Motor neuron (in vitro differentiated cells): Measurements from ENCODE around the gene DPH2. TPM values are rescaled to one million over a fixed set of nuclear protein-coding genes. Genes with fewer than 3 reads are reported as not detected.

Experiments used
- ATAC-seq, 8 experiments: fragments of 200-7000 bp; cut with Tn5 transposase; replicated peaks in 6 of 8; 2 replicates each; pipeline ENCODE4 v1.8.0; 2021; ENCODE audit warnings: mild to moderate bottlenecking in 8 of 8, moderate library complexity in 8 of 8
- H3K27ac ChIP-seq, 2 donors: fragments of 250-450 bp; sonication (Bioruptor Pico); 2 replicates each; pipeline ENCODE4 v1.9.0; 2021; ENCODE audit warnings: antibody characterized with exemption in 2 of 2, mild to moderate bottlenecking in 2 of 2, moderate library complexity in 1 of 2
- H3K4me1 ChIP-seq, 2 donors: fragments of 250-450 bp; sonication (Bioruptor Pico); replicated peaks in 1 of 2; 2 replicates each; pipeline ENCODE4 v1.6.1; 2021; ENCODE audit warnings: antibody characterized with exemption in 2 of 2, mild to moderate bottlenecking in 2 of 2, moderate library complexity in 1 of 2
- H3K4me3 ChIP-seq, 5 donors: fragments of 250-450 bp; sonication (Bioruptor Pico); 2 replicates each; pipeline ENCODE4 v1.9.0; 2021; ENCODE audit warnings: antibody characterized with exemption in 5 of 5, mild to moderate bottlenecking in 5 of 5, moderate library complexity in 4 of 5
- WGBS, 10 experiments: fragments of 450-650 bp; shearing (Covaris generic); methylation state at CpG; one replicate each; pipeline ENCODE4 v1.0.0; 2022; 5-methylcytosine and 5-hydroxymethylcytosine counted together
- in situ Hi-C, 9 experiments: fragments of 400-800 bp; cut with MboI; loops; one replicate each; pipeline ENCODE4 v1.15.0; 2021; ENCODE audit warnings: low sequenced_read_pairs in 9 of 9, low pct_unique_long_range_greater_than_20kb in 2 of 9; ENCODE audit not compliant: unreplicated experiment in 9 of 9
- total RNA-seq, 8 experiments: library from RNA; unstranded; fragments of 300-600 nt; gene quantifications; 2 replicates each; pipeline versions ENCODE4 v1.2.3 to v1.2.4, GENCODE V29; 2022

The DPH2 gene
- total RNA-seq, 8 experiments from 2014 or later: 18.8 to 45.2 (median 36.7) TPM

DNA sequence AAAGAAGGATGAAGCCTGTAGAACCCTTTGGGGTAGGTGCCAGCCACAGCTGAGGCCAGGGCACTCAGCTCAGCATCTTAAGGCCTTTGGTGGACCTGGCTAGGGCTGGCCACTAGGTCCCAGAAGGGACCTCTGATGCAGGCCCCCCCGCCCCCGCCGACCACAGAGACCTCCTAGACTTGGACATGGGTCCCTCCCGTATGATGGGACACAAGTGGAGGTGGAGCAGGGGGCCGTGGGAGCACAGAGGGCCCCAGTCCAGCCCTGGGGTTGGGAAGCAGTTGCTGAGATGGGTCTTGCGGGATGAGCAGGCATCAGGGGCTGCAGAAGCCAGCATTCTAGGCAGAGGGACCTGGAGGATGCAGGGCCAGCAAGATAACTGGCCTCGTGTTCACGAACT is 12.4 kb downstream of the DPH2 start:
- ATAC-seq: no peak
- Histone ChIP-seq H3K27ac (no peak overlapping the region), H3K4me3 (no peak overlapping the region), H3K4me1 (peaks cover 19 to 25% of the 10 kb centered on the region in 2 donors)
- 75 to 100% (median 94%) methylated on average over 2 to 5 of the region's 8 CpGs; no CpG with 5 or more reads in 6 of the 10 experiments for WGBS, 10 experiments
- in situ Hi-C loops: no loop called here

GRCh38 chr1:43982808-43983207 is 13.0 kb downstream of the DPH2 start:
- Histone ChIP-seq H3K4me3 (no peak overlapping the region), H3K27ac (no peak overlapping the region), H3K4me1 (peaks cover 15 to 19% of the 10 kb centered on the region in 2 donors)
- in situ Hi-C loops: no loop called here
- ATAC-seq: no peak
- 70 to 100% (median 92%) methylated on average over 1 to 15 of the region's 15 CpGs; no CpG with 5 or more reads in 2 of the 10 experiments for WGBS, 10 experiments

DNA sequence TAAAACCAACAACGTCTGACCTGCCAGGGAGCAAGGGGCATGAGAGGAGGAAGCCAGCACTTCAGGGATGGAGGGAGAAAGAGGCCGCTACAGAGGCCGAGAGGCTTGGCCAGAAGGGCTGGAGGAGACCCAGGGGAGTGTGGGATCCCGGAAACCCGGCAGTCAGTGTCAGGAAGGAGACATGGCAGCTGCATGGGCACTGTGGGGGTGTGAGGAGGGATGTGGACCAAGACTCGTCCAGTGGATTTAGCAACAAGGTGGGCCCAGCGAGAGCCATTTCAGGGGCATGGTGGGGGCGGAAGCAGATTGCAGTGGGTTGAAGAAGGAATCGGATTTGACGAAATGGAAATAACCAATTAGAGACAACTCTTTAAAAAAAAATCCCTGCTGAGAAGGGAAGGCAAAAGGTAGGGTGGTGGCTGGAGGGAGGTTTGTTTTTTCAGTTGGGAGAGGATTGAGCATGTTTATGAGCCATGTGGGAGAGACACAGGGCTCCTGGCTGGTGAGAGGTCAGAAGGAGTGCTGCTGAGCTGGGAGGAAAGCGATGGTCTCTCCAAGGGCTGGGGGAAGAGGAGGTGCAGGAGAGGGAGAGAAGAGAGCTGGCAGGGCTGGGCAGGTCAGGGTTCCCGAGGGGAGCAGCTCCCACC is 13.6 kb downstream of the DPH2 start:
- in situ Hi-C loops: no loop called here
- no peak for ATAC-seq
- Histone ChIP-seq H3K4me3 (no peak overlapping the region), H3K27ac (no peak overlapping the region), H3K4me1 (peaks cover 10 to 14% of the 10 kb centered on the region in 2 donors)
- WGBS, 10 experiments: 67 to 100% (median 86%) methylated on average over 1 to 10 of the region's 12 CpGs

DNA sequence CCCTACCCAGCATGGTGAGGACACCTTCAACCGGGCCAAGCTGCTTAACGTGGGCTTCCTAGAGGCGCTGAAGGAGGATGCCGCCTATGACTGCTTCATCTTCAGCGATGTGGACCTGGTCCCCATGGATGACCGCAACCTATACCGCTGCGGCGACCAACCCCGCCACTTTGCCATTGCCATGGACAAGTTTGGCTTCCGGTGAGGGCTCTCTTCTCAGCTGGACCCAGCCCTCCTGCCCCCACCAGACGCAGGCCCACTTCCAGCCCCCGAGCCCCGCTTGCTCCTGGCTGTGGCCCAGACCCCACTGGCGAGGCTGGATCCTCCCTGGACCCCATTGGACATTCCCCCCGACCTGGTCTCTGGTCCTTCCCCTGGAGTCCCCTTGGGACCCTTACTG is 15.0 kb downstream of the DPH2 start:
- no peak for ATAC-seq
- H3K27ac ChIP-seq: no peak overlapping the region
- in situ Hi-C loops: no loop called here
- peaks cover 7 to 10% of the 10 kb centered on the region in 2 donors for H3K4me1 ChIP-seq
- 92 to 100% methylated on average over 1 to 9 of the region's 16 CpGs; no CpG with 5 or more reads in 8 of the 10 experiments for WGBS, 10 experiments
- no peak overlapping the region for H3K4me3 ChIP-seq

- ATAC-seq: no peak
- in situ Hi-C loops: no loop called here
- Histone ChIP-seq H3K4me3 (no peak overlapping the region), H3K27ac (no peak overlapping the region), H3K4me1 (peaks cover 0 to 5% of the 10 kb centered on the region in 2 donors)
- 80 to 89% (median 83%) methylated on average over 2 to 4 of the region's 4 CpGs; no CpG with 5 or more reads in 4 of the 10 experiments for WGBS, 10 experiments
Observed at GRCh38 chr1:43985984-43986595, 16.3 kb downstream of the DPH2 start.

GRCh38 chr1:43986712-43987111 is 16.9 kb downstream of the DPH2 start:
- Histone ChIP-seq H3K4me1 (peaks cover 0 to 6% of the 10 kb centered on the region in 2 donors), H3K27ac (no peak overlapping the region), H3K4me3 (no peak overlapping the region)
- ATAC-seq: no peak
- 50 to 100% (median 72%) methylated on average over 1 to 5 of the region's 6 CpGs; no CpG with 5 or more reads in 4 of the 10 experiments for WGBS, 10 experiments
- in situ Hi-C loops: no loop called here

GRCh38 chr1:43987159-43987902 is 17.5 kb downstream of the DPH2 start:
- no peak for ATAC-seq
- WGBS, 10 experiments: 71 to 92% (median 88%) methylated on average over 2 to 6 of the region's 6 CpGs; no CpG with 5 or more reads in 1 of the 10 experiments

GRCh38 chr1:43990271-43991199 is 20.7 kb downstream of the DPH2 start:
- Histone ChIP-seq H3K4me3 (peak overlapping the region; percentile 43 to 52 (median 44)), H3K27ac (no peak overlapping the region), H3K4me1 (peaks cover 4 to 13% of the 10 kb centered on the region in 2 donors)
- WGBS, 10 experiments: 60 to 98% (median 90%) methylated on average over 1 to 14 of the region's 19 CpGs; no CpG with 5 or more reads in 4 of the 10 experiments
- in situ Hi-C loops: no loop called here
- no peak for ATAC-seq

More at GRCh38 chr1:43987159-43987902, 17.5 kb downstream of the DPH2 start:
- Histone ChIP-seq H3K27ac (no peak overlapping the region), H3K4me1 (peaks cover 4 to 11% of the 10 kb centered on the region in 2 donors), H3K4me3 (no peak overlapping the region)
- in situ Hi-C loops: no loop called here

DNA sequence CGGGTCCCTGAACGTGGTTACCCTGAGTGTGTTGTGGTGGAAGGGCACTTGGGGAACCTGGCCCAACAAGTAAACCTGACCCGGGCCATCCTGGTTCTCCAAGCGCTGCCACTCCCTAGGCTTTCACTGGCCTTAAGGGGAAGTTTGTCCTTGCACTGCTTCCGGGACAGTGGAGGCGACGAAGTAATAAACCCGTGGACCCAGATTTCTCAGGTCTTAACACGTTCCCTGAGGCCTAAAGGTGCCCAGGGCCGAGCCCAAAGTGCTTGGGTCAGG is 21.3 kb downstream of the DPH2 start:
- peak in 3 of 8 experiments; percentile 31 to 43 (median 35) for ATAC-seq

GRCh38 chr1:43991476-43992231 is 21.8 kb downstream of the DPH2 start, which contains the start of gene CCDC24:
TSS of gene CCDC24 (plus strand) at chr1:43991599. CDS start at chr1:43991879, 280 bp downstream.
- Histone ChIP-seq H3K4me3 (peak within 1 kb of the TSS; percentile 43 to 52 (median 44)), H3K27ac (peak within 1 kb of the TSS in 1 of 2 donors; percentile 51), H3K4me1 (peaks cover 11 to 22% of the 10 kb centered on the region in 2 donors)
- ATAC-seq: peak; percentile 71 to 85 (median 82)
- in situ Hi-C loops: no loop called here
- WGBS, 10 experiments: 0% methylated on average over 3 to 7 of the region's 66 CpGs; no CpG with 5 or more reads in 7 of the 10 experiments

More for the DNA sequence above, 21.3 kb downstream of the DPH2 start:
- H3K4me3 ChIP-seq: peak overlapping the region; percentile 43 to 52 (median 44)
- H3K4me1 ChIP-seq: peaks cover 6 to 17% of the 10 kb centered on the region in 2 donors
- no peak overlapping the region for H3K27ac ChIP-seq
- in situ Hi-C loops: no loop called here
- 0 to 3% (median 1%) methylated on average over 1 to 8 of the region's 10 CpGs; no CpG with 5 or more reads in 6 of the 10 experiments for WGBS, 10 experiments

DNA sequence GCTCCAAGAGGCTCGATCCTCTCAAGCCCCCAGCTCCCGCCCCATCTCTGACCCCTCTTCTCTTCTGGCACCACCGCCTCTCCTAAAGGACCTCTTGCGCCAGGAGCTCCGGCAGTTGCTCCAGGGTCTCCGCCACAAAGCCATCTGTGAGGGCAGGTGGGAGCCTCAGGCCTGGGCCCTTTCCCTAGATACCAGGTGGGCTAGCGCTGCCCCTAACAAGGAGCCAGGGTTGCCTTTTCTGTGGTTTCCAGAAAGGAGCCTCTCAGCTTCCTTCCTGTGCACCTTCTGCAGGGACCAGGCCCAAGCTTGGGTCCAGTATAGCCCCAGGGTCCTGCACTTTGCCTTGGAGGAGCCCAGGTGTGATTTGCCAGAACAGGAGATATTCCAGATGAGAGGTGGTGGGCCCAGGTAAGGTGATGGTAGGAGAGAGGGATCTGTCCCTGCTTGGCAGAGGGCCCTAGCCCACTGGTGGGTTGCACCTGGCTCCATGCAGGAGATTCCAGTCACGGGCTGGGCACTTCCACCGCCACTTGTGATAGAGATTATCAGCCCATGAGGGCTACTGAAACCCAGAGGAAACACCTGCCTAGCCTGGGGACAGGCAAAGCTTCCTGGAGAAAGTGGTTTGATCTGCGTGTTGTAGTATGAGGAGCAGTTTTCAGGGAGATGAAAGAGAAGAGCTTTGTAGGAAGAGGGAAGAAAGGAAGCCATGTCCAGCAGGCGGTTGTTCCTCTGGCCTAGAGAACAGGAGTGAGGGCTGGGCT is 22.6 kb downstream of the DPH2 start:
- ATAC-seq: no peak
- in situ Hi-C loops: no loop called here
- peak overlapping the region in 1 of 2 donors; percentile 51 for H3K27ac ChIP-seq
- 29 to 100% (median 100%) methylated on average over 1 to 8 of the region's 11 CpGs; no CpG with 5 or more reads in 3 of the 10 experiments for WGBS, 10 experiments
- peak overlapping the region; percentile 43 to 52 (median 44) for H3K4me3 ChIP-seq
- H3K4me1 ChIP-seq: peaks cover 19 to 30% of the 10 kb centered on the region in 2 donors
